HG02970 (cell line): Measurements from ENCODE around the gene FBXL22.
"Not testable (repeated sequence)": the region's sequence is repeated elsewhere in the genome, so short reads cannot be mapped to it uniquely, and the experiment has no call there.

Experiments
- ATAC-seq: cut with Tn5 transposase; IDR thresholded peaks from one replicate; pipeline ENCODE4 v1.9.1; 2021; ENCODE audit warnings: mild to moderate bottlenecking, moderate library complexity, moderate number of reproducible peaks; ENCODE audit not compliant: unreplicated experiment, low FRiP score

The FBXL22 gene

DNA sequence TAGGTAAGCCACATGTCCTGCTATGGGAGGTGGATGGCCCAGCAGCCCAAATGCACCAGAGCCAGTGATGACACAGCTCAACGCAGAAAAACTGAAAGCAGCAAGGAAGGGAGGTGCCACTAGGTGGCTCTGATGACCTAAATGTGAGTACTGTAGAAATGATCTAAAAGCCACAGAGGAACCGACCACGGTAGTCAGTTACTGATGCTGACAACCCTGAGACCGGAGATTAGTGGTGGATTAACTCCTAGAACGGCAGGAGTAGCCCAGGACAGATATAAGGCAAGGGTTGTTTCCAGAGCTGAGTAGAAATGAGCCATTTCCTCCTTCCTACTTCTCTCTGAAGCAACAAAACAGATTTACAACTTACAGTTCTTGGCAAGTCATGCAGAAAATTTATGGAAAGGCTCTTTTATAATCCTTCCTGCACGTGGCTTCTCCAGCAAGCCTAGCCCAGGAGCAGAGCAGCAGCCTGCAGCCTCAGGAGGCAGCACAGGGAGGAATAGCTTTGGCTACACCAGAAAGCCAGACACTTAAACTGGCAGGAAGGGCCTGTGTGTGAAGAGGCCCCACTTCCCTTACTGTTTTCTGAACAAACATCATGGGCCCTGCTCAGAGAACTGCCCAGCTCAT, 13.1 kb downstream of the FBXL22 start:
- ATAC-seq: no peak

DNA sequence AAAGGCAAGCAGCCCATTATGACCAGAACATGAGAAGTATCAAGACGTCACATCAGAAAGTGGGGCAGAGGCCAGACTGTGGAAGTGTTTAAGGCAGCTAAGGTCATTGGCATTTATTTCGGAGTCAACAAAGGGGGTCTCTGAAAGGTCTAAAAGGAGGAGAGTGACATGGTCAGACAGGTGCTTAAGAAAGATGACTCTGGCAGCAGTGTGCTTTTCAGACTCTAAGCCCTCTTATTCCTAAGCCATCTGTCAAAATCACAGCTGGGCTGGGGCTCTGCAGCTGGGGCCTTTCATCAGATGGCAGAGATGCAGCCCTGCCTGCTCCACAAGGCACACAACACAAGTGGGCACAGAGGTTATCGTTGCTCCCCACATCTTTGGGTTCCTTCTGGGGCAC, 14.0 kb downstream of the FBXL22 start:
- no peak for ATAC-seq

DNA sequence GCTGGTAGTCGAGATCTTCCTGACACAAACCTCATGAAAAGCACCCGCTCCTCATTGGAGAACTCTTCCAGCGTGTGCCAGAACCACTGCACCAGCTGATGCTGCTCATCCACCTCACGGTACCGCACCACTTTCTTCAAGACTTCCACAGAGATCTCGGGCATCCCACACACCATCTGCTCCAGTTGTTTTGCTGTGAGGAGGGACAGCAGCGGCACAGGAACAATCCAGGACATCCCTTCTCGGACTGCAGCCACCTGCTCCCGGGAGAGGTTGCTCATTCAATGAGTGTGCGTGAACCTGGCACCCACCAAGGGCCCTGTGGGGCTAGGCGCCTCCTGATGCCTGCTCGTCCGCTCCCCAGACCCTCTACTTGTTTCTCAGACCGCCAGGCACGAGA, 15.1 kb downstream of the FBXL22 start:
- no peak for ATAC-seq

DNA sequence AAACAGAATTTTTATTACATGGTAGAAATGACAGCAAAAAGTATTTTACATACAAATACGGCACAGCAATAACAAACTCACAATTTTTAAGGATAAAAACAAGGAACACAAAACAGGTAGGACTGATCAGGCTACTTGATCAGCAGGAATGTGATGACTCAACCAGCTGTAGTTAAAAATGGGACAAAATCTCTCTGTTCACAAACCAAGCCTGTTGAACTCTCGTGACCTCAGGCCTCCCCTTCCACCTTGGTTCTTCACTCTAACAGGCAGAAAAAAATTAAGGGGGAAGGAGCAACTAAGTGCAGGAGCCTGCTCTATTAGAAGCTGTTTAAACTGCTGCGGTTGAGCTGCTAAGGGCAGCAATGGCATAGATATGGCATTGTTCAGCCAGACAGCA, 18.7 kb downstream of the FBXL22 start:
- ATAC-seq: no peak

DNA sequence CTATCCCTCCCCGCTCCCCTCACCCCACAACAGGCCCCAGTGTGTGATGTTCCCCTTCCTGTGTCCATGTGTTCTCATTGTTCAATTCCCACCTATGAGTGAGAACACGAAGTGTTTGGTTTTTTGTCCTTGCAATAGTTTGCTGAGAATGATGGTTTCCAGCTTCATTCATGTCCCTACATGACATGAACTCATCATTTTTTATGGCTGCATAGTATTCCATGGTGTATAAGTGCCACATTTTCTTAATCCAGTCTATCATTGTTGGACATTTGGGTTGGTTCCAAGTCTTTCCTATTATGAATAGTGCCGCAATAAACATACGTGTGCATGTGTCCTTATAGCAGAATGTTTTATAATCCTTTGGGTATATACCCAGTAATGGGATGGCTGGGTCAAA, 20.0 kb downstream of the FBXL22 start:
- not testable (repeated sequence) for ATAC-seq

DNA sequence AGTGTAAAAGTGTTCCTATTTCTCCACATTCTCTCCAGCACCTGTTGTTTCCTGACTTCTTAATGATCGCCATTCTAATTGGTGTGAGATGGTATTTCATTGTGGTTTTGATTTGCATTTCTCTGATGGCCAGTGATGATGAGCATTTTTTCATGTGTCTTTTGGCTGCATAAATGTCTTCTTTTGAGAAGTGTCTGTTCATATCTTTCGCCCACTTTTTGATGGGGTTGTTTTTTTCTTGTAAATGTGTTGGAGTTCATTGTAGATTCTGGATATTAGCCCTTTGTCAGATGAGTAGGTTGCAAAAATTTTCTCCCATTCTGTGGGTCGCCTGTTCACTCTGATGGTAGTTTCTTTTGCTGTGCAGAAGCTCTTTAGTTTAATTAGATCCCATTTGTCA, 20.4 kb downstream of the FBXL22 start:
- ATAC-seq: not testable (repeated sequence)

DNA sequence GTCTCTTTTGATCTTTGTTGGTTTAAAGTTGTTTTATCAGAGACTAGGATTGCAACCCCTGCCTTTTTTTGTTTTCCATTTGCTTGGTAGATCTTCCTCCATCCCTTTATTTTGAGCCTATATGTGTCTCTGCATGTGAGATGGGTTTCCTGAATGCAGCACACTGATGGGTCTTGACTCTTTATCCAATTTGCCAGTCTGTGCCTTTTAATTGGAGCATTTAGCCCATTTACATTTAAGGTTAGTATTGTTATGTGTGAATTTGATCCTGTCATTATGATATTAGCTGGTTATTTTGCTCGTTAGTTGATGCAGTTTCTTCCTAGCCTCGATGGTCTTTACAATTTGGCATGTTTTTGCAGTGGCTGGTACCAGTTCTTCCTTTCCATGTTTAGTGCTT, 23.6 kb downstream of the FBXL22 start:
- ATAC-seq: not testable (repeated sequence)

DNA sequence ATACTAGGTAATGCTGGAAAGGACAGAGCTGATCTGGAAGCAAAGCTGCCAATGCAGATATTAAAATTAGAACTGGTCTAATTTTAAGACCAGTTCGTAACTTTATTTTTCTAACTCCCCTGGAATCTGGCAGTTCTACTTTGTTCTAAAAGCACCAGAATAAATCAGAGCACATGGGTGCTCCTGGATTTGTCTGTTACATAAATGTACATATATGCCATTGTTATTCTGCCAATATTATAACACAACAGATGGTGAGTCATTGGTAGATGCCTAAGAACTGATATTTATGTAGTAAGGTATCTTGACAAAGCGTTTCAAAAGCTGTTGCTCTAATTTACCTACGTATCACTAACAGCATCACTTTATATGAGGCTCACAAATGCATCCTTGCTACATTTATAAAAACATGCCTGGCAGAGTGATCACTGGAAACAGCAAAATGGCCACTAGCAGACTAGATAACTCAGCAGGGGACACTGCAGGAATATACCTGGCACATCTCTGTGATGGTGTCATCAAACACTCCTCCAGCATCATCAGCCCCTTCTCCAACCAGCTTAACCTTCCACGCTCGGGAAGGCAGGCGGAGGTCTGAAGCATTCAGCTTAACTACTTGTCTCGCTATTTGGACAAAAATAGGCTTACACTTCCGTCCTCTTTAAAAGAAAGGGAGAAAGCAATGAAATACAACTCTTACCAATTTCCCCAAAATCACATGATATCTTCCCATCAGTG, 26.2 kb downstream of the FBXL22 start:
- no peak for ATAC-seq

DNA sequence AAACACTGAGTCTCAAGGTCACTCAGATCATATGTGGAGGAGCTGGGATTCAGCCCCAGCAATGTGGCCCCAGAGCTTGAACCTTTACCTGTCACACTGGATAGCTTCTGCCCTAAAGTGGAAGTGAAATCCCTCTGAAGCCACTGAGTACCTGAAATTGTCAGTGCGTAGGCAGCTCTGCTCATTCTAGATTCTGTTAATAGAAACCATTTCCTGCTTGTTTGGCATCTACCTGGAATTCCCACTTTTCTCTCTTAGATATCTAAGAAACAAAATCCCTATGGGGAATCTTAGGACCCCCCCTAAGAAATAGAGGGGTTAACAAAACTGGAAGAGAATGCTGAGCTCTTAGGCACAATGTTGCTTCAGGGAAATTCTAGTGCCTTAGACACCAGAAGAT, 29.8 kb downstream of the FBXL22 start:
- ATAC-seq: no peak

DNA sequence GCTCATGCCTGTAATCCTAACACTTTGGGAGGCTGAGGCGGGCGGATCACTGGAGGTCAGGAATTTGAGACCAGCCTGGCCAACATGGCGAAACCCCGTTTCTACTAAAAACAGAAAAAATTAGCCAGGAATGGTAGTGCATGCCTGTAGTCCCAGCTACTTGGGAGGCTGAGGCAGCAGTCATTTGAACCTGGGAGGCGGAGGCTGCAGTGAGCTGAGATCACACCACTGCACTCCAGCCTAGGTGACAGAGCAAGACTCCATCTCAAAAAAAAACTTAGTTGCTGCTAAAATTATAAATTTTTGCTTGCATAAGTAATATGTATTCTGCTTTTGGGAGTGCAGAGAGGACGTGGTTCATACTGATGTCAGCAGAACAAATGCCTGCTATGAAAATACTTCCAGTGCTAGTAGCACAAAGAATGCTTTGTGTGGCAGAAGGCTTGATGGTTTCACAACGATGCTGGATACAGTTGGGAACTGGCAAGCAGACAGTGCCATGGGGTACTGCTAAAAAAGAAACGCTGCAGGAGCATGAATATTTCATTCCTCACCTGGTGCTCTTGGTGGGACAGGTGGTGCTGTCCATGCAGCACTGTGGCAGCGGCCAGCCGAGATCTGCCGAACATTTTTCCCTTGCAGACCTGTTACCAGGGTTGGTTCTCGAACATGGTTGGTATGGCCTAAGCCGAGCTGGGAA, 31.1 kb downstream of the FBXL22 start:
- ATAC-seq: no peak

DNA sequence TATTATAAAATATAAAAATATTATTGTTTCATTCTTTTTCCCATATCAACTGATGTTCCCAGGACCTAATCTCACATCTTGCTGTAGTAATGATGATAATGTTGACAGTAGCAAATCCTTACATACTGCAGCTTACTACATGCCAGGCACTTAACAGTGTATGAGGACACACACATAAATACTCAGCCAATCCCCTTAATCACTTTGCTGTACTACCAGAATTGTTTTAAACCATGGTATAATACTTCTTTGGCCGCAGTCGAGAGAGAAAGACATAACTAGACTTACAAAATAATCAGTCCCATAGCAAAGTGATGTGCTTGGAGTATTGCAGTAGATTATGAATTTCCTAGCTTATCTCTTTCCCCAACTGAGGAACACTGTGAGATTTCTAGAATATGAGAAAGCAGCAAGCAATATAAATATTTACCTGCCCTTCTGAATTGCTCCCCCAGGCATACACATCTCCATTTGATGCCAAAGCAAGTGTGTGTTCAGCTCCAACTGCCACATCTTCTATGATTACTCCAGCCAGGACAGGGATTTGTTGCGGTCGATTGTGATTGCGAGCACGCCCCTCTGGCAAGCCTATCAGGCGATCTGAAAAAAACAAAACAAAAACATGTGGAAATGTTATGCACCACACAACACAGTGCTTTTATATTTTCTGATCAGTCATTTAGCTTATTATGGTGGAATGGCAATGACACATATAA, 33.0 kb downstream of the FBXL22 start:
- no peak for ATAC-seq

DNA sequence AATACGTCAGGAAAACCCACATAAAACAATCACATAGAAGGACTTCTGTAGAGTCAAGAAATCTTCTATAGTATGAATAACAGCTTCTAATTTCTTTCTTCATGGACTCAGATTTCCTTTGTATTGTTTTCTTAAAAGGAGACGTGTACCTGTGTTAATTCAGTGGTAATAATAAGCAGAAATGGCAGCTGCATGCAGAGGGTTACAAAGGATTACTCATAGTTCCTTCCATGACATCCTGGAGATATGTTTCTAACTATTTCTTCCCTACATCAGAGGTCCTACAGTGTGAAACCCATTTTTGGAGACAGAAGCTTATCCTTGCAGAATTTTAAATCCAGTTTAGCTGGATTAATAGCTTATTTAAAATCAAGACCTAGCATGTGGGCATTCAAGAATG, 36.1 kb downstream of the FBXL22 start:
- no peak for ATAC-seq

DNA sequence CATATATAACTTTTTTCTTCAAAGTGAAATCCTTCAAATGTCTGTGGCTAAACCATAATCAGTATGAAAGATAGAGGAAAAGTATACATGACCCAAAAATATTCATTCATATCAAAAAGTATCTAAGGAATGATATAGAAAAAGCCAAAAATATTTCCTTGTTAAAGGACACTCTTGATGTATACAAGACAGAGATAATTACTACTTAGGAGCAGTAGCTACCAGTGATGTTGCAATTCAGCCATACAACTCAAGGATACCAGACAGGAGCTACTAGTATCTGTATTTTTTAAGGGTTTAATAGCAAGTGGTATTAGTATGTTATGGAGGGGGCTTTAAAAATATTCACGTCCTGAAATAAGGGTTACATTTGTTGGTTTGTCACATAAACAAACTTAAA, 37.0 kb downstream of the FBXL22 start:
- no peak for ATAC-seq

DNA sequence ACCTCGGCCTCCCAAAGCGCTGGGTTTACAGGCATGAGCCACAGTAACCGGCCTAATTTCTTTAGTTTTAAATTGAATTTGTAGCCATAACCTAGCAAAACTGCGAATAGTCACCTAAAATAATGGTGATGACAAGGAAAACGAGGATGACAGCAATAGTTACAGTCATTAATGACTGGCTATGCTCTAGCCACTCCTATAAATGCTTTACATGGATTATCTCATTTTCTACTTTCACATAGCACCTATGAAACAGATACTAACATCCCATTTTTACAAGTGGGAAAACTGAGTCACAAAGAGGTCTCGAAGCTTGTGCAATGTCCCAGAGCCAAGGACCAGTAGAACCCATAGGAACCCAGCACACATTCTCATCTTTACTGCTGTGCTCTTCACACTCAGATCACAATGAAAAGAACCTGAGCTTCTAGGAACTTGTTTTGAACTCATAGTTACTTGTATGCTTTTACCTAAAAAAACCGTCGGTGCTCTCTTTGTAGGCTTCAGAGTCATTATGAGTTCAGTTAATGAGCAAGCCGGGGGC, 39.4 kb downstream of the FBXL22 start:
- ATAC-seq: no peak

DNA sequence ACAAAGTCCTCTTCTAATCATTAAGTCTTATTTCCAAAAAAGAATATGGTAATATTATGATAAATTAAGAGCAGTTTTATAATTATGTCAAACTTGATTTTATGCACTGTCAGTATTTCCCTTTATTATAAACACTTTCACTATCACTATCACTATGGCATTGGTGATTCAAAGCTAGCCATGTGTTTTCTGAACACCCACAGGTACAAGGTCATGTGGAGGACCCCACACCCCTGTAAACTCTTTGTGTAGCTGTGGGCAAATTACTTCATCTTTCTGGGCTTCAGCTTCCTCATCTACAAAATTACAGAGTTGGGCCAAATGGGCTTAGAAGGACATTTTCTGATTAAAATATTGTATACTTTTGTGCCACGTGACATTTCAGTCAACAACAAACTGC, 41.7 kb downstream of the FBXL22 start:
- no peak for ATAC-seq

DNA sequence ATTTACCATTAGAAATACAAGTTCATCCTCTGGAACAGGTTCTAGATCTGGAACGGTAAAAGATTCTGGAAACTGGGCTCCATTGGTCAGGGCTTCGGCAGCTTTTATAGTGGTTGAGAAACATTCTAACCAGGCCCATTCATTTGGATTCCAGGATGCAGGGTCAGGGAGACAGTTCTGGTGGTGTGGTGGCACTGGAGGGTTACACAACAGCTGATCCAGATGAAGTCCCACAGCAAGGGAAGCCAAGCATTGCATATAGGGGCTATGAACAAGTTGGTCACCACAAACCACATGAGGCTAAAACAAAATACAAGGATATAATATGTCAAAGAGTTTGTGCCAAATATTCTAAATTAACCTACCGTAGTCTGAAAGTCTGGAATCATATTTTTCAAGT, 43.0 kb downstream of the FBXL22 start:
- no peak for ATAC-seq
